H1 (cell line): ENCODE results near the gene NFIC. TPM values are rescaled to one million over a fixed set of nuclear protein-coding genes. Genes with fewer than 3 reads are reported as not detected.

Experiments
- CTCF ChIA-PET: fragments of 300-600 bp; sonication (Branson Sonifier 250); formaldehyde crosslinking; loops from one replicate; lab custom pipeline; 2021; ENCODE audit not compliant: partially characterized antibody; lab: Charles Lee
- POLR2A ChIA-PET: fragments of 300-600 bp; sonication (Branson Sonifier 250); formaldehyde crosslinking; loops from one replicate; lab custom pipeline; 2021; ENCODE audit warnings: inconsistent platforms; ENCODE audit not compliant: partially characterized antibody; lab: Charles Lee
- DNase-seq, 2 experiments: peaks; one replicate each; pipeline versions ENCODE4 v3.0.0 to v3.0.0-alpha.2; 2010 to 2022; ENCODE audit warnings: low spot score in 2 of 2, low read depth in 1 of 2, mixed read lengths in 1 of 2
- FAIRE-seq: peaks from 2 replicates; lab custom pipeline; 2011; peaks lifted over from hg19 to GRCh38; lab: Jason Lieb, UNC
- H2AFZ ChIP-seq: 2 replicates; pipeline ENCODE4 v1.8.1; 2012; ENCODE audit warnings: low read length, inconsistent platforms
- H2AK5ac ChIP-seq: 2 replicates; pipeline ENCODE4 v1.6.1; 2013; ENCODE audit warnings: low read depth, low read length
- H2BK120ac ChIP-seq: replicated peaks from 2 replicates; pipeline ENCODE3; 2013; ENCODE audit warnings: low read depth, low read length, inconsistent platforms
- H2BK12ac ChIP-seq: 2 replicates; pipeline ENCODE4 v1.6.1; 2013; ENCODE audit warnings: low read depth, low read length
- H2BK15ac ChIP-seq: 2 replicates; pipeline ENCODE4 v1.6.1; 2013; ENCODE audit warnings: low read length
- H2BK20ac ChIP-seq: 2 replicates; pipeline ENCODE4 v1.6.1; 2013; ENCODE audit warnings: low read length
- H2BK5ac ChIP-seq: 2 replicates; pipeline ENCODE4 v1.6.1; 2013; ENCODE audit warnings: low read depth, low read length
- H3K14ac ChIP-seq: 2 replicates; pipeline ENCODE4 v1.6.1; 2013; ENCODE audit warnings: inconsistent platforms; ENCODE audit not compliant: insufficient read length
- H3K18ac ChIP-seq: 2 replicates; pipeline ENCODE4 v1.6.1; 2013; ENCODE audit warnings: low read length; ENCODE audit errors: extremely low read depth
- H3K23ac ChIP-seq: 2 replicates; pipeline ENCODE4 v1.6.1; 2013; ENCODE audit warnings: inconsistent platforms; ENCODE audit not compliant: insufficient read length
- H3K23me2 ChIP-seq: 2 replicates; pipeline ENCODE4 v1.6.1; 2013; ENCODE audit warnings: low read depth, low read length
- H3K27ac ChIP-seq: 2 replicates; pipeline ENCODE4 v1.6.1; 2011; ENCODE audit warnings: low read depth, low read length, inconsistent platforms
- H3K27me3 ChIP-seq, 4 experiments: replicated peaks in 1 of 4; 1 replicate in 1 of 4; 2 replicates in 3 of 4; pipeline versions ENCODE4 v1.6.1 to v1.8.1; 2011 to 2013; ENCODE audit warnings: low read length in 3 of 4, mild to moderate bottlenecking in 3 of 4, inconsistent platforms in 2 of 4, mixed read lengths in 2 of 4, moderate library complexity in 1 of 4; ENCODE audit not compliant: control insufficient read depth in 3 of 4, insufficient read depth in 3 of 4; ENCODE audit errors: extremely low read depth in 1 of 4
- H3K36me3 ChIP-seq, 4 experiments: 2 replicates each; pipeline versions ENCODE4 v1.6.1 to v1.8.1; 2011 to 2013; ENCODE audit warnings: mild to moderate bottlenecking in 4 of 4, low read length in 3 of 4, moderate library complexity in 2 of 4, control low read depth in 1 of 4, inconsistent platforms in 1 of 4; ENCODE audit not compliant: insufficient read depth in 4 of 4, control insufficient read depth in 2 of 4
- H3K4ac ChIP-seq: replicated peaks from 2 replicates; pipeline ENCODE3; 2013; ENCODE audit warnings: low read length, low read depth, mixed read lengths, inconsistent platforms; ENCODE audit not compliant: insufficient read length
- H3K4me1 ChIP-seq, 4 experiments: replicated peaks in 1 of 4; 1 replicate in 1 of 4; 2 replicates in 3 of 4; pipeline versions ENCODE4 v1.6.1 to v1.8.1; 2011 to 2013; ENCODE audit warnings: low read length in 3 of 4, inconsistent platforms in 2 of 4, mixed read lengths in 1 of 4; ENCODE audit not compliant: insufficient read depth in 4 of 4, control insufficient read depth in 3 of 4
- H3K4me2 ChIP-seq, 2 experiments: 2 replicates each; pipeline versions ENCODE4 v1.6.1 to v1.8.1; 2011 to 2013; ENCODE audit warnings: low read depth in 2 of 2, low read length in 2 of 2, control low read depth in 1 of 2, inconsistent platforms in 1 of 2, mild to moderate bottlenecking in 1 of 2; ENCODE audit not compliant: insufficient read depth in 1 of 2
- H3K4me3 ChIP-seq, 4 experiments: fragments of 200-600, 300-600 bp in 1 of 4; sonication (generic), shearing (Covaris generic), sonication (Bioruptor Twin) in 1 of 4; 2 replicates each; pipeline versions ENCODE4 v1.5.1 to v1.8.1; 2011 to 2016; ENCODE audit warnings: low read length in 4 of 4, low read depth in 3 of 4, control low read depth in 2 of 4, inconsistent platforms in 2 of 4, mild to moderate bottlenecking in 2 of 4, mixed read lengths in 1 of 4, moderate library complexity in 1 of 4; ENCODE audit not compliant: insufficient read depth in 2 of 4; ENCODE audit errors: extremely low read depth in 1 of 4
- H3K56ac ChIP-seq: replicated peaks from 2 replicates; pipeline ENCODE3; 2013; ENCODE audit warnings: low read depth, mild to moderate bottlenecking, mixed read lengths, low read length, inconsistent platforms; ENCODE audit not compliant: insufficient read length
- H3K79me1 ChIP-seq: 2 replicates; pipeline ENCODE4 v1.6.1; 2013; ENCODE audit warnings: low read depth, low read length, control low read depth
- H3K79me2 ChIP-seq, 2 experiments: 2 replicates each; pipeline versions ENCODE4 v1.6.1 to v1.8.1; 2012 to 2013; ENCODE audit warnings: low read length in 2 of 2, mild to moderate bottlenecking in 2 of 2, inconsistent platforms in 1 of 2; ENCODE audit not compliant: insufficient read depth in 2 of 2, control insufficient read depth in 1 of 2
- H3K9ac ChIP-seq, 4 experiments: replicated peaks in 1 of 4; 1 replicate in 1 of 4; 2 replicates in 3 of 4; pipeline versions ENCODE4 v1.6.1 to v1.8.1; 2011 to 2013; ENCODE audit warnings: low read depth in 3 of 4, low read length in 3 of 4, control low read depth in 2 of 4, mild to moderate bottlenecking in 2 of 4, moderate library complexity in 2 of 4, inconsistent platforms in 1 of 4; ENCODE audit errors: extremely low read depth in 1 of 4
- H3K9me3 ChIP-seq, 2 experiments: 2 replicates each; pipeline versions ENCODE4 v1.6.1 to v1.8.1; 2012 to 2013; ENCODE audit warnings: mild to moderate bottlenecking in 2 of 2, moderate library complexity in 2 of 2, control low read depth in 1 of 2, inconsistent platforms in 1 of 2, low read depth in 1 of 2, low read length in 1 of 2, mixed read lengths in 1 of 2; ENCODE audit not compliant: insufficient read depth in 2 of 2
- H4K20me1 ChIP-seq, 2 experiments: replicated peaks in 1 of 2; 2 replicates each; pipeline versions ENCODE3 to v1.8.1; 2011 to 2013; ENCODE audit warnings: inconsistent platforms in 2 of 2, low read length in 2 of 2, mild to moderate bottlenecking in 1 of 2; ENCODE audit not compliant: insufficient read depth in 2 of 2, control insufficient read depth in 1 of 2
- H4K5ac ChIP-seq: 2 replicates; pipeline ENCODE4 v1.6.1; 2013; ENCODE audit warnings: low read length, low read depth, mixed read lengths, inconsistent platforms; ENCODE audit not compliant: insufficient read length
- H4K8ac ChIP-seq: 2 replicates; pipeline ENCODE4 v1.8.0; 2013; ENCODE audit warnings: mild to moderate bottlenecking, moderate library complexity, low read length, inconsistent platforms; ENCODE audit not compliant: insufficient read depth; ENCODE audit errors: extremely low read depth
- H4K91ac ChIP-seq: replicated peaks from 2 replicates; pipeline ENCODE3; 2013; ENCODE audit warnings: low read length, mixed read lengths, inconsistent platforms; ENCODE audit not compliant: insufficient read length
- BCL11A ChIP-seq, 2 experiments: IDR thresholded peaks; one replicate each; pipeline ENCODE4 v1.6.1; 2011; ENCODE audit warnings: low read depth in 2 of 2, low read length in 2 of 2, mild to moderate bottlenecking in 2 of 2
- CBX5 ChIP-seq: fragments of 300-800, 300-1000 bp; sonication (generic); IDR thresholded peaks from 2 replicates; pipeline ENCODE4 v1.7.1; 2016; ENCODE audit warnings: antibody characterized with exemption, low read length, low read depth
- CBX8 ChIP-seq: fragments of 300-800, 300-1000 bp; sonication (generic); IDR thresholded peaks from 2 replicates; pipeline ENCODE4 v1.7.1; 2016; ENCODE audit warnings: low read depth, low read length, borderline replicate concordance
- CEBPB ChIP-seq: IDR thresholded peaks from 2 replicates; pipeline ENCODE4 v1.6.1; 2012; ENCODE audit warnings: low read depth, low read length
- CHD1 ChIP-seq: IDR thresholded peaks from 2 replicates; pipeline ENCODE4 v1.6.1; 2012; ENCODE audit warnings: low read depth, low read length, improper control_type of control experiment
- HDAC2 ChIP-seq, 2 experiments: fragments of 300-600 bp in 1 of 2; sonication (generic) in 1 of 2; IDR thresholded peaks; 2 replicates each; pipeline ENCODE4 v1.6.1; 2011 to 2012; ENCODE audit warnings: low read depth in 2 of 2, low read length in 2 of 2, mild to moderate bottlenecking in 2 of 2, moderate library complexity in 2 of 2, borderline replicate concordance in 1 of 2, inconsistent platforms in 1 of 2
- HDAC6 ChIP-seq: IDR thresholded peaks from one replicate; pipeline ENCODE4 v1.7.1; 2012; ENCODE audit warnings: low read depth, mild to moderate bottlenecking, inconsistent platforms, low read length, moderate library complexity
- RNF2 ChIP-seq: fragments of 200-900, 300-1000 bp; sonication (generic); IDR thresholded peaks from 2 replicates; pipeline ENCODE4 v1.7.1; 2016; ENCODE audit warnings: borderline replicate concordance, low read depth, mild to moderate bottlenecking, antibody characterized with exemption, low read length; ENCODE audit not compliant: poor library complexity, severe bottlenecking; ENCODE audit errors: missing control alignments
- RXRA ChIP-seq: IDR thresholded peaks from 2 replicates; pipeline ENCODE4 v1.6.1; 2011; ENCODE audit warnings: low read depth, mild to moderate bottlenecking, low read length, moderate library complexity; ENCODE audit not compliant: insufficient read depth
- SIN3A ChIP-seq, 2 experiments: IDR thresholded peaks in 1 of 2; conservative IDR thresholded peaks in 1 of 2; 2 replicates each; pipeline ENCODE4 v1.6.1; 2011 to 2012; ENCODE audit warnings: low read length in 2 of 2, improper control_type of control experiment in 1 of 2, low read depth in 1 of 2, mild to moderate bottlenecking in 1 of 2
- SUZ12 ChIP-seq: fragments of 200-600 bp; sonication (generic); IDR thresholded peaks from 2 replicates; pipeline ENCODE4 v1.6.1; 2012; ENCODE audit warnings: mild to moderate bottlenecking, inconsistent platforms, low read length, moderate library complexity, mixed read lengths
- WGBS, 2 experiments: shearing (Covaris generic) in 1 of 2; methylation state at CpG; one replicate each; pipeline versions ENCODE4 v1.1.6 to v1.1.7; 2013 to 2015; ENCODE audit warnings: low lambda C conversion rate in 2 of 2, mixed read lengths in 2 of 2, inconsistent platforms in 1 of 2, low coverage in 1 of 2, missing lambda C conversion rate in 1 of 2; ENCODE audit not compliant: insufficient replicate concordance in 2 of 2, insufficient coverage in 1 of 2, insufficient read length in 1 of 2; ENCODE audit errors: extremely low coverage in 1 of 2, missing lambda C conversion rate in 1 of 2; 5-methylcytosine and 5-hydroxymethylcytosine counted together
- polyA plus RNA-seq, 7 experiments: library from polyadenylated mRNA; depleted of rRNA in 3 of 7; stranded (reverse) in 5 of 7; unstranded in 2 of 7; fragments of >200 nt in 5 of 7; fragments of 200-250 nt in 2 of 7; gene quantifications; 1 replicate in 5 of 7; 2 replicates in 1 of 7; 4 replicates in 1 of 7; pipeline versions ENCODE4 v1.2.1 to v1.2.3, GENCODE V29; 2011 to 2013; ENCODE audit warnings: missing spikeins in 2 of 7, mixed read lengths in 2 of 7
- total RNA-seq: library from RNA; stranded (reverse); fragmentation: NEBNext Ultra II Directional; extraction: Animal tissue kit (Norgen Biotek cat#: 25700); gene quantifications from 2 replicates; pipeline ENCODE4 v1.2.1, GENCODE V29; 2021

The NFIC gene
- total and polyA plus RNA-seq, 2 of the 8 experiments (the other 6 are each of a cell fraction or from before 2014, with no cell fraction given): 0.56 to 3.2 TPM

DNA sequence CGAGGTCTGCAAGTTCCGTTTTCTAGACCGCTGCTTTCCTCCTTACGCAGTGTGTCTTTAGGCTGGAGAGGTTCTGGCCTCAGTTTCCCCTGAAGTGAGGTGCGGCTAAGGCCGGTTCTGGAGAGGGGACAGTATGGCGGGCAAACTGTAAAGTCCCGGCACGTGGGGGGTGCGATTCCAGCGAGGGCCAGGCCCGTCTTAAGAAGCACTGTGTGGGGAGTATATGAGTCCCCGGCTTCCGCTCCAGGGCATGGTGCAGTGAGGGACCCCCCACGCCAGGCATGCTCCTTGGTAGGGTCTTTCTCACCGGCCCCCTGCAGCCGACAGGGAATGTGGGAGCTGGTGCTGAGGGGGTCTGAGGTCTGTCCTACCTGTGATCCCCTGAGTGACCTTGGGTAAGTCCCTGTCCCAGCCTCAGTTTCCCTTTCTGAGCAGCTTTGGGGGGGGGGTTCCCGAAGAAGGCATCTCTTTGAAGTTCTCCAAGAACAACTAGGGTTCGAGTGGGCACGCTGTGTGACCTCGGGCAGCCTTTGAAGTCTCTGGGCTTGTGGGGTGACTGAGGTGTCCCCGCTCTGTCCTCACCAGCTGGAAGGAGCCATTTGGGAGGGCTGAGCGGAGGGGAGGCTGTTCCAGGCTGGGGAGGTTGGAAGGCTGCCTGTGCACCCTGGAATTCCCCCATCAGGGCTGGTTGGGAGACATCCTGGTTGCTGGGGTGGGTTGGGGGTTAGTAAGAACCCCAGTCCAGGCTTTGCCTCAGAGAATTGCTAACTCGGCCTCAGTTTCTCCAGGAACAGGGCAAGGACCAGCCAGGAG, 1.5 kb downstream of the NFIC start:
- H3K27ac ChIP-seq: no peak overlapping the region
- H3K4me3 ChIP-seq: peak overlapping the region in 1 of 4 experiments; percentile 64; a peak in 2 of 8 replicates
- no peaks in the 10 kb centered on the region for H3K36me3 ChIP-seq
- no peak for FAIRE-seq
- no peak overlapping the region for H3K9ac ChIP-seq
- H3K56ac ChIP-seq: no peak overlapping the region
- H2BK12ac ChIP-seq: no peak overlapping the region
- H4K20me1 ChIP-seq: peaks cover 5 to 24% of the 10 kb centered on the region in 2 experiments
- peak overlapping the region; percentile 61; the same call in 1 of the 2 replicates for H2BK15ac ChIP-seq
- H3K79me1 ChIP-seq: no peaks in the 10 kb centered on the region
- ChIA-PET CTCF (interaction anchor here (0.6 kb wide), 2 partner anchors 20 to 62 kb away, joined by 3 to 4 read pairs; no protein-coding TSS in a partner anchor), POLR2A (no interaction called here)
- no peaks in the 10 kb centered on the region; a peak in 1 of 4 replicates for H3K9me3 ChIP-seq
- no peaks in the 10 kb centered on the region for H3K79me2 ChIP-seq
- no peak overlapping the region for H2AK5ac ChIP-seq
- H2BK5ac ChIP-seq: no peak overlapping the region
- WGBS, 2 experiments: 17% methylated on average over 22 of the region's 24 CpGs; no CpG with 5 or more reads in 1 of the 2 experiments
- H2BK20ac ChIP-seq: no peak overlapping the region
- no peak overlapping the region for H3K4ac ChIP-seq
- H4K5ac ChIP-seq: no peak overlapping the region
- H3K4me2 ChIP-seq: peak overlapping the region; percentile 59 to 70
- peaks cover 86 to 97% (median 93%) of the 10 kb centered on the region in 4 experiments for H3K27me3 ChIP-seq
- H4K91ac ChIP-seq: no peak overlapping the region
- H2AFZ ChIP-seq: no peak overlapping the region
- H3K14ac ChIP-seq: no peak overlapping the region
- H3K23ac ChIP-seq: no peak overlapping the region
- H4K8ac ChIP-seq: no peak overlapping the region
- H3K23me2 ChIP-seq: peaks cover 8% of the 10 kb centered on the region; the same call in 1 of the 2 replicates
- peaks cover 11 to 26% (median 12%) of the 10 kb centered on the region in 4 experiments; a peak in 6 of 7 replicates for H3K4me1 ChIP-seq
- no peak for DNase-seq
- H3K18ac ChIP-seq: no peak overlapping the region
- no peak overlapping the region for H2BK120ac ChIP-seq
- TF ChIP-seq SUZ12 (peak; percentile 68), CHD1 (no peak), HDAC2 (IDR thresholded peaks at IDR 0.05; ENCODE audit: borderline replicate concordance in 1 of 2, low read depth in 2 of 2, low read length in 2 of 2) (no peak), CBX5 (no peak), BCL11A (IDR thresholded peaks at IDR 0.05; ENCODE audit: low read depth in 2 of 2, low read length in 2 of 2) (no peak), CBX8 (no peak), RXRA (no peak), HDAC6 (no peak), RNF2 (peak; percentile 9), CEBPB (no peak), SIN3A (conservative IDR thresholded peaks at IDR 0.05 in 1 of 2, IDR thresholded peaks at IDR 0.05 in 1 of 2; ENCODE audit: low read depth in 1 of 2, low read length in 2 of 2) (no peak)
